ENCODE measurements around the gene HSPA4. TPM values are rescaled to one million over a fixed set of nuclear protein-coding genes. Genes with fewer than 3 reads are reported as not detected.
"Not testable (repeated sequence)": the region's sequence is repeated elsewhere in the genome, so short reads cannot be mapped to it uniquely, and the experiment has no call there.

The HSPA4 gene
- total and polyA plus RNA-seq, 2 experiments from 2014 or later: 340 to 343 TPM

- Histone ChIP-seq H4K20me1 (replicated peaks; ENCODE audit: insufficient read depth) (no peaks in the 10 kb centered on the region), H3K4me2 (no peak overlapping the region), H3K9me2 (ENCODE audit: insufficient read depth) (no peaks in the 10 kb centered on the region), H3K36me3 (ENCODE audit: insufficient read depth) (no peaks in the 10 kb centered on the region), H3K27me3 (ENCODE audit: insufficient read depth) (no peaks in the 10 kb centered on the region), H3K4me3 (no peak overlapping the region), H3K4me1 (ENCODE audit: insufficient read depth) (no peaks in the 10 kb centered on the region), H3K27ac (ENCODE audit: low read depth) (no peak overlapping the region), H3F3A (replicated peaks; ENCODE audit: low read depth) (no peaks in the 10 kb centered on the region), H2AFZ (0 out of 2 replicates have a peak overlapping the region, but pooled peaks have one; percentile 84), H3K79me2 (replicated peaks; ENCODE audit: insufficient read depth) (no peaks in the 10 kb centered on the region)
- TF ChIP-seq EZH2 (IDR thresholded peaks at IDR 0.05; ENCODE audit: low read depth, unreplicated experiment) (no peak), STAT1 (IDR thresholded peaks at IDR 0.05; ENCODE audit: unreplicated experiment) (no peak), CREB1 (CRISPR knock-in tag; IDR thresholded peaks at IDR 0.05; ENCODE audit: low read depth) (no peak), ZNF114 (CRISPR knock-in tag; IDR thresholded peaks at IDR 0.05) (no peak)
- no peak for ATAC-seq
- H3K9me3 Mint-ChIP-seq: no peaks in the 10 kb centered on the region
- H3K27ac Mint-ChIP-seq: no peak overlapping the region
- H3K27me3 Mint-ChIP-seq (ENCODE audit: insufficient read depth, low read depth, poor library complexity): no peaks in the 10 kb centered on the region
- H3K4me3 Mint-ChIP-seq: no peak overlapping the region
- no peaks in the 10 kb centered on the region for H3K36me3 Mint-ChIP-seq (ENCODE audit: low read depth)
- DNase-seq (ENCODE audit: low spot score): no peak
- H3K4me1 Mint-ChIP-seq: peaks cover 8% of the 10 kb centered on the region; the same call in 1 of the 3 replicates
Observed at GRCh38 chr5:133034064-133034463, 17.7 kb upstream of the HSPA4 start.

- Histone ChIP-seq H3F3A (replicated peaks; ENCODE audit: low read depth) (no peaks in the 10 kb centered on the region), H3K4me2 (no peak overlapping the region), H3K4me3 (no peak overlapping the region), H3K4me1 (ENCODE audit: insufficient read depth) (no peaks in the 10 kb centered on the region), H4K20me1 (replicated peaks; ENCODE audit: insufficient read depth) (no peaks in the 10 kb centered on the region), H3K9me2 (ENCODE audit: insufficient read depth) (no peaks in the 10 kb centered on the region), H3K79me2 (replicated peaks; ENCODE audit: insufficient read depth) (no peaks in the 10 kb centered on the region), H3K27ac (ENCODE audit: low read depth) (0 out of 2 replicates have a peak overlapping the region, but pooled peaks have one; percentile 33), H2AFZ (peak overlapping the region; percentile 84), H3K27me3 (ENCODE audit: insufficient read depth) (no peaks in the 10 kb centered on the region), H3K36me3 (ENCODE audit: insufficient read depth) (no peaks in the 10 kb centered on the region)
- no peak for DNase-seq (ENCODE audit: low spot score)
- peaks cover 2% of the 10 kb centered on the region for H3K27me3 Mint-ChIP-seq (ENCODE audit: insufficient read depth, low read depth, poor library complexity)
- no peak overlapping the region for H3K4me3 Mint-ChIP-seq
- no peaks in the 10 kb centered on the region for H3K9me3 Mint-ChIP-seq
- no peak overlapping the region for H3K27ac Mint-ChIP-seq
- H3K4me1 Mint-ChIP-seq: peaks cover 5% of the 10 kb centered on the region; the same call in 1 of the 3 replicates
- H3K36me3 Mint-ChIP-seq (ENCODE audit: low read depth): no peaks in the 10 kb centered on the region
- TF ChIP-seq JUNB (IDR thresholded peaks at IDR 0.05; ENCODE audit: unreplicated experiment): no peak
- no peak for TF ChIP-seq ETS1 (IDR thresholded peaks at IDR 0.05)
- no peak for TF ChIP-seq CTCF (conservative IDR thresholded peaks at IDR 0.05; ENCODE audit: low read depth in 2 of 2)
- TF ChIP-seq POLR2AphosphoS5 (IDR thresholded peaks at IDR 0.05; ENCODE audit: low read depth): no peak
- TF ChIP-seq NANOG (IDR thresholded peaks at IDR 0.05; ENCODE audit: borderline replicate concordance): no peak
- TF ChIP-seq ZNF331 (CRISPR knock-in tag; IDR thresholded peaks at IDR 0.05; ENCODE audit: low read depth): no peak
- ATAC-seq: no peak
Observed at GRCh38 chr5:133035224-133035623, 16.6 kb upstream of the HSPA4 start.

GRCh38 chr5:133036677-133037076 is 15.1 kb upstream of the HSPA4 start:
- ATAC-seq: not testable (repeated sequence)

More at GRCh38 chr5:133036677-133037076, 15.1 kb upstream of the HSPA4 start:
- not testable (repeated sequence) for H3K27ac ChIP-seq (ENCODE audit: low read depth); H4K20me1 ChIP-seq (replicated peaks; ENCODE audit: insufficient read depth); DNase-seq (ENCODE audit: low spot score); H3K9me2 ChIP-seq (ENCODE audit: insufficient read depth); H3K36me3 ChIP-seq (ENCODE audit: insufficient read depth); H3K9me3 Mint-ChIP-seq; H3K4me3 ChIP-seq; H3K4me2 ChIP-seq; H3K36me3 Mint-ChIP-seq (ENCODE audit: low read depth); H3K27me3 ChIP-seq (ENCODE audit: insufficient read depth); H3K27ac Mint-ChIP-seq; H3K79me2 ChIP-seq (replicated peaks; ENCODE audit: insufficient read depth); H3K4me1 Mint-ChIP-seq; H3K4me3 Mint-ChIP-seq; H3K27me3 Mint-ChIP-seq (ENCODE audit: insufficient read depth, low read depth, poor library complexity); H3K4me1 ChIP-seq (ENCODE audit: insufficient read depth); H3F3A ChIP-seq (replicated peaks; ENCODE audit: low read depth)
- peak overlapping the region; percentile 43; the same call in 1 of the 2 replicates for H2AFZ ChIP-seq
